Adrenal gland (tissue), 5 donors: Measurements from ENCODE around the gene NRIP3.

ENCODE experiments used
- POLR2A ChIP-seq, 2 donors: fragments of 450-650 bp; IDR thresholded peaks; one replicate each; pipeline ENCODE4 v1.6.1; 2017; ENCODE audit warnings: antibody characterized with exemption in 2 of 2, mild to moderate bottlenecking in 2 of 2, moderate library complexity in 1 of 2
- TF ChIP-seq, protein P1 (sequence below), 6 experiments: fragments of 450-650 bp in 4 of 6; fragments of 200-600 bp in 2 of 6; sonication (generic) in 1 of 6; IDR thresholded peaks; 1 replicate in 5 of 6; 2 replicates in 1 of 6; pipeline versions ENCODE4 v1.5.1 to v1.8.0; 2016 to 2021; ENCODE audit warnings: antibody characterized with exemption in 6 of 6, mild to moderate bottlenecking in 2 of 6, moderate library complexity in 1 of 6
- donor health status: DM: no; HTN: no; CAD: no.

DNA sequence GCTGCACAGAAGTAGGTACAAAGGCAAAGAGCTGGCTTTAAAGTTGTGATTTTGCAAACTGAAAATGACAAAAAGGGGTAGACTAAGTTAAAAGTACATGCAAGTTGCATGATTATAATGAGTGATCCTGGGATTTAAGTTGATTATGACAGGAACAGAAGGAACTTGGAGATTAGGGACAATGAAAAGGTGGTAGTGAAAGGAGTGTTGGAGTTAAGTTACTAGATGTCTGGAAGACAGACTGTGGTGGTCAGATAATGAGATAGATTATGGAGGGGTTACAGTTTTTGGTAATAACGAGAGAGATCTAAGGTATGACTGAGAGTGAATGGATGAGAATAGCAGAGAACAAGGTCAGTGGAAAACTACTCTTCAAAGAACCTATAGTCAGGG, 31.9 kb downstream of the NRIP3 start:
- TF ChIP-seq, protein P1, sequence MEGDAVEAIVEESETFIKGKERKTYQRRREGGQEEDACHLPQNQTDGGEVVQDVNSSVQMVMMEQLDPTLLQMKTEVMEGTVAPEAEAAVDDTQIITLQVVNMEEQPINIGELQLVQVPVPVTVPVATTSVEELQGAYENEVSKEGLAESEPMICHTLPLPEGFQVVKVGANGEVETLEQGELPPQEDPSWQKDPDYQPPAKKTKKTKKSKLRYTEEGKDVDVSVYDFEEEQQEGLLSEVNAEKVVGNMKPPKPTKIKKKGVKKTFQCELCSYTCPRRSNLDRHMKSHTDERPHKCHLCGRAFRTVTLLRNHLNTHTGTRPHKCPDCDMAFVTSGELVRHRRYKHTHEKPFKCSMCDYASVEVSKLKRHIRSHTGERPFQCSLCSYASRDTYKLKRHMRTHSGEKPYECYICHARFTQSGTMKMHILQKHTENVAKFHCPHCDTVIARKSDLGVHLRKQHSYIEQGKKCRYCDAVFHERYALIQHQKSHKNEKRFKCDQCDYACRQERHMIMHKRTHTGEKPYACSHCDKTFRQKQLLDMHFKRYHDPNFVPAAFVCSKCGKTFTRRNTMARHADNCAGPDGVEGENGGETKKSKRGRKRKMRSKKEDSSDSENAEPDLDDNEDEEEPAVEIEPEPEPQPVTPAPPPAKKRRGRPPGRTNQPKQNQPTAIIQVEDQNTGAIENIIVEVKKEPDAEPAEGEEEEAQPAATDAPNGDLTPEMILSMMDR (IDR thresholded peaks at IDR 0.05), result no peak
- TF ChIP-seq POLR2A (IDR thresholded peaks at IDR 0.05), result no peak
